OCI-LY7 (cell line): ENCODE data around the gene CELF3. TPM values are rescaled to one million over a fixed set of nuclear protein-coding genes. Genes with fewer than 3 reads are reported as not detected.
A peak's percentile ranks its signal among the peaks of the same experiment; 100 is the strongest.

Source experiments
- BruUV-seq: library from RNA; stranded (reverse); fragments of 400-500 nt; replicated peaks from 2 replicates; lab custom pipeline; 2021; lab: Mats Ljungman, UMichigan
- CTCF ChIA-PET: fragments of 300-600 bp; sonication (Branson Sonifier 250); formaldehyde crosslinking; loops from one replicate; lab custom pipeline; 2022; ENCODE audit warnings: antibody characterized with exemption; ENCODE audit not compliant: unreplicated experiment; lab: Charles Lee
- POLR2A ChIA-PET: fragments of 300-600 bp; sonication (Branson Sonifier 250); formaldehyde crosslinking; loops from one replicate; lab custom pipeline; 2022; ENCODE audit warnings: antibody characterized with exemption; lab: Charles Lee
- DNase-seq: peaks from one replicate; pipeline ENCODE4 v3.0.0-alpha.2; 2015; ENCODE audit warnings: low spot score
- H2AFZ ChIP-seq: fragments of 200-600 bp; sonication (generic), shearing (Covaris generic); 2 replicates; pipeline ENCODE4 v1.6.1; 2014; ENCODE audit warnings: mild to moderate bottlenecking, antibody characterized with exemption, low read length, moderate library complexity
- H3K27ac ChIP-seq: fragments of 200-600 bp; sonication (generic); 2 replicates; pipeline ENCODE4 v1.5.1; 2014; ENCODE audit warnings: mixed run types, low read depth, mild to moderate bottlenecking, moderate library complexity, low read length, inconsistent platforms; ENCODE audit not compliant: poor library complexity, severe bottlenecking
- H3K36me3 ChIP-seq: fragments of 200-600 bp; sonication (generic); 2 replicates; pipeline ENCODE4 v1.6.1; 2014; ENCODE audit warnings: mild to moderate bottlenecking, antibody characterized with exemption, low read length, moderate library complexity, mixed read lengths; ENCODE audit not compliant: insufficient read depth
- H3K4me1 ChIP-seq: fragments of 200-600 bp; sonication (generic); 2 replicates; pipeline ENCODE4 v1.5.1; 2014; ENCODE audit warnings: mild to moderate bottlenecking, low read length; ENCODE audit not compliant: insufficient read depth, poor library complexity, severe bottlenecking
- H3K4me2 ChIP-seq: fragments of 200-600 bp; sonication (generic); 2 replicates; pipeline ENCODE4 v1.6.1; 2014; ENCODE audit warnings: mild to moderate bottlenecking, low read length
- H3K4me3 ChIP-seq: fragments of 200-600 bp; sonication (generic); 2 replicates; pipeline ENCODE4 v1.5.1; 2014; ENCODE audit warnings: mild to moderate bottlenecking, low read depth, low read length; ENCODE audit not compliant: poor library complexity, severe bottlenecking
- H3K79me2 ChIP-seq: fragments of 200-600 bp; sonication (generic); 2 replicates; pipeline ENCODE4 v1.6.1; 2016; ENCODE audit warnings: low read depth, mild to moderate bottlenecking, low read length, moderate library complexity, mixed read lengths; ENCODE audit not compliant: insufficient read depth
- H3K9me2 ChIP-seq: fragments of 200-600 bp; sonication (generic); 2 replicates; pipeline ENCODE4 v1.6.1; 2016; ENCODE audit warnings: mild to moderate bottlenecking, low read length, mixed read lengths; ENCODE audit not compliant: insufficient read depth
- H3K9me3 ChIP-seq: fragments of 200-600 bp; sonication (generic); 2 replicates; pipeline ENCODE4 v1.6.1; 2014; ENCODE audit warnings: mild to moderate bottlenecking, mixed run types, low read length, mixed read lengths
- H4K20me1 ChIP-seq: fragments of 200-600 bp; sonication (generic); 2 replicates; pipeline ENCODE4 v1.6.1; 2014; ENCODE audit warnings: mild to moderate bottlenecking, antibody characterized with exemption, low read length, moderate library complexity, mixed read lengths; ENCODE audit not compliant: insufficient read depth
- CTCF ChIP-seq: fragments of 200-600 bp; sonication (generic); conservative IDR thresholded peaks from 2 replicates; pipeline ENCODE4 v1.5.1; 2014; ENCODE audit warnings: mild to moderate bottlenecking, antibody characterized with exemption, low read length, moderate library complexity, mixed read lengths
- EZH2phosphoT487 ChIP-seq: fragments of 200-600 bp; sonication (generic); IDR thresholded peaks from 2 replicates; pipeline ENCODE4 v1.6.1; 2018; ENCODE audit warnings: low read depth, borderline replicate concordance, mild to moderate bottlenecking, mixed run types, antibody characterized with exemption, low read length, moderate library complexity, mixed read lengths
- intact Hi-C: fragments of 100-400 bp; cut with micrococcal nuclease; formaldehyde crosslinking; loops from one replicate; pipeline ENCODE4 v1.10.0; 2022; ENCODE audit not compliant: unreplicated experiment
- total RNA-seq, 2 experiments: library from RNA; depleted of rRNA in 1 of 2; stranded (reverse); fragments of >200 nt in 1 of 2; shearing (Covaris generic) in 1 of 2; gene quantifications; 2 replicates each; pipeline ENCODE4 v1.2.3, GENCODE V29; 2014 to 2022

Gene CELF3
- total RNA-seq, 2 experiments from 2014 or later = not detected

DNA sequence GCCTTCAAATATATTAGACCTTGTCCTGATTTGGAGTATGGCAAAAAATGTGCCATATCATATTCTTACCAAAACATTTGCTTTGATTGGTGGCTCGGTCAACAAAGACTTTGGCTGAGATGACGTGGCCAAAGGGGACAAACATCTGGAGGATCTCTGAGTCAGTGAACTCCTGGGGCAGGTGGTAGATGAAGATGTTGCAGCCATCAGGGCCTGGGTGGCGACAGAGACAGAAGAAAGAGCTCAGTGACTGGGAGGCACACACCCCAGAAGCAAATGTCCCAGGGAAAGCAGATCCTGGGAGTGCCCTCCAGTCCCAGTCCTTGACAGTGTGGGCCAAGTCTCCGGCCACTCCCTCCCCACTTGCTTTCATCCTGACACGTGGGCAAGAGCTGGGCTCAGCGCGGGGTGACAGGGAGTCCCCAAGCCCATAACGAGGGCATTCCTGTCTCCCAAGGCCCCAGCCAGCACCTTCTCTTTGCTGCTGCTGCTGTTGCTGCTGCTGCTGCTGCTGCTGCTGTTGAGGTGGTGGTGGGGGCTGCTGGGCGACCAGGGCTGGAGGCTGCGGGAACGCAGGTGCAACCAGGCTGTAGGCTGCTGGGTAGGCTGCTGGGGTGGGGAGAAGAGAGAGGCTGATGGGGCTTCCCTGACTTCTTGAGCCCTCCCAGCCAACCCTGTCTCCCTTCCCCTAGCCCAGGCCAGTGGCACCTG is 10.7 kb downstream of the CELF3 start:
- POLR2A ChIA-PET = no interaction called here
- 0 out of 2 replicates have a peak, but pooled peaks cover 7% of the 10 kb centered on the region for H3K36me3 ChIP-seq
- no peak overlapping the region for H3K4me2 ChIP-seq
- H3K9me3 ChIP-seq = no peaks in the 10 kb centered on the region
- H3K9me2 ChIP-seq = no peaks in the 10 kb centered on the region
- H4K20me1 ChIP-seq = no peaks in the 10 kb centered on the region
- no peak overlapping the region for H2AFZ ChIP-seq
- BruUV-seq = no TSS peak
- no peaks in the 10 kb centered on the region for H3K4me1 ChIP-seq
- no peaks in the 10 kb centered on the region for H3K79me2 ChIP-seq
- peak; percentile 34 for DNase-seq
- no peak overlapping the region for H3K4me3 ChIP-seq
- intact Hi-C loops = no loop called here
- H3K27ac ChIP-seq = no peak overlapping the region
- no peak for TF ChIP-seq EZH2phosphoT487
- TF ChIP-seq CTCF = 0 out of 2 replicates have a peak, but pooled peaks have one; percentile 17
- CTCF ChIA-PET = no interaction called here

DNA sequence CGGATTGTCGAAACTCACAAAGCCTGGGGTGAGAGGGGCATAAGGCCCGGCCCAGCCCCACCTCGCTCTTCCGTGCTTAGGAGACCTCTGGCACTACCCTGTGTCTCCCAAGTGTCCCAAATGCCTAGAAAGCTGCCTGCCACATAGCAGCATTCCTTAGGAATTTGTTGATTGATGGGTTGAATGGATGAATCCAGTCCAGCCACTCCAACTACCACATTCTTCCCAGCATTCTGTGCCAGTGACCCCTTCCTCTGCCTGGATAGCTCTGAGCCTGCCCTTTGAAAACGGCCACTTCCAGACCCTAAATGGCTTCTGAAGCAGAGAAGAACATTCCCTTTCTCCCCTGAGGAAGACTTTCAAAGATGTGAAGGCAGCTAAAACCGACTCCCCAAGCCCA is 11.5 kb downstream of the CELF3 start:
- BruUV-seq = no TSS peak
- Histone ChIP-seq H3K27ac (no peak overlapping the region), H3K4me3 (no peak overlapping the region), H3K4me1 (no peaks in the 10 kb centered on the region), H3K36me3 (0 out of 2 replicates have a peak, but pooled peaks cover 8% of the 10 kb centered on the region), H3K9me2 (no peaks in the 10 kb centered on the region), H4K20me1 (no peaks in the 10 kb centered on the region), H3K79me2 (no peaks in the 10 kb centered on the region), H3K9me3 (no peaks in the 10 kb centered on the region), H3K4me2 (no peak overlapping the region), H2AFZ (no peak overlapping the region)
- intact Hi-C loops = no loop called here
- DNase-seq = no peak
- CTCF ChIA-PET = no interaction called here
- POLR2A ChIA-PET = no interaction called here
- no peak for TF ChIP-seq CTCF
- TF ChIP-seq EZH2phosphoT487 = no peak

DNA sequence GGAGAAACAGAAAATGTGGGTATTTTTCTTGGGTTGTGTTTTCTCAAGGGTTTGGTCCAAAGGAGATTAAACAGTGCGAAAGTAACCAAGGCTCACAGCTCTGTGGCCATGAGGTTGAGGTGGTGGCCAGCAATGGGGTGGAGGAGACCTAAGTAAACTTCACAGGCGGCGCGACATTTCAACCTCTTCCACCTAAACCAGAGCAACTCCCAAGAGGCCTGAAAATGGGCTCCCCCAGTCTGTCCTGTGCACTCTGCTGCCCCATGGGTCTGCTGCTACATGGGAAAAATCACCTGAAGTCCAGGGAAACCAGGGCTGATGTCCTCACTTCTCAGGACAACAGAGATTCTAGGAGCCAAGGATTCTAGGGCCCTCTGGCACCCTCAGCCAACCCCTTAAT is 12.4 kb downstream of the CELF3 start:
- no TSS peak for BruUV-seq
- H3K4me1 ChIP-seq = no peaks in the 10 kb centered on the region
- H3K9me3 ChIP-seq = no peaks in the 10 kb centered on the region
- H2AFZ ChIP-seq = no peak overlapping the region
- H3K27ac ChIP-seq = no peak overlapping the region
- H3K36me3 ChIP-seq = peaks cover 14% of the 10 kb centered on the region; the same call in 1 of the 2 replicates
- H3K4me3 ChIP-seq = no peak overlapping the region
- ChIA-PET POLR2A (no interaction called here), CTCF (no interaction called here)
- no peak overlapping the region for H3K4me2 ChIP-seq
- no peaks in the 10 kb centered on the region for H4K20me1 ChIP-seq
- TF ChIP-seq EZH2phosphoT487 (no peak), CTCF (no peak)
- intact Hi-C loops = no loop called here
- H3K9me2 ChIP-seq = no peaks in the 10 kb centered on the region
- H3K79me2 ChIP-seq = no peaks in the 10 kb centered on the region
- no peak for DNase-seq
